ENCODE results near the gene CSKMT. TPM values are rescaled to one million over a fixed set of nuclear protein-coding genes. Genes with fewer than 3 reads are reported as not detected.
A peak's percentile ranks its signal among the peaks of the same experiment; 100 is the strongest.
"Not testable (repeated sequence)": the region's sequence is repeated elsewhere in the genome, so short reads cannot be mapped to it uniquely, and the experiment has no call there.

The CSKMT gene
- total RNA-seq, 2 experiments from 2014 or later: 35.2 to 44.0 TPM

- Mint-ChIP-seq H3K4me3 (no peak overlapping the region), H3K4me1 (ENCODE audit: low read depth) (no peaks in the 10 kb centered on the region), H3K27me3 (ENCODE audit: low read depth) (no peaks in the 10 kb centered on the region), H3K9me3 (no peaks in the 10 kb centered on the region), H3K27ac (peak overlapping the region; percentile 4), H3K36me3 (ENCODE audit: low read depth) (peaks cover 19% of the 10 kb centered on the region)
- DNase-seq: peak; percentile 85
- intact Hi-C loops (cut with micrococcal nuclease): loop anchor here (1.0 to 10.0 kb wide), 5 partner anchors 82 to 300 kb away; partner anchors contain the start of gene EML3
- CTCF ChIA-PET: interaction anchor here (0.6 to 3.1 kb wide), 22 partner anchors 13 to 275 kb away, joined by 3 to 33 read pairs (median 4); partner anchors contain the start of genes BSCL2, C11orf98, CSKMT and GNG3
These were observed 29.5 kb downstream of the CSKMT start for GRCh38 chr11:62694455-62695167.

- CTCF ChIA-PET: no interaction called here
- peaks cover 14% of the 10 kb centered on the region for H3K36me3 Mint-ChIP-seq (ENCODE audit: low read depth)
- no peak overlapping the region for H3K4me3 Mint-ChIP-seq
- DNase-seq: no peak
- H3K27me3 Mint-ChIP-seq (ENCODE audit: low read depth): no peaks in the 10 kb centered on the region
- no peak overlapping the region for H3K27ac Mint-ChIP-seq
- H3K9me3 Mint-ChIP-seq: no peaks in the 10 kb centered on the region
- intact Hi-C loops (cut with micrococcal nuclease): no loop called here
- peaks cover 15% of the 10 kb centered on the region for H3K4me1 Mint-ChIP-seq (ENCODE audit: low read depth)
These were observed 37.1 kb downstream of the CSKMT start for GRCh38 chr11:62702246-62702645.

GRCh38 chr11:62703921-62704320 is 38.8 kb downstream of the CSKMT start:
- DNase-seq; intact Hi-C loops (cut with micrococcal nuclease); H3K27ac Mint-ChIP-seq; H3K27me3 Mint-ChIP-seq (ENCODE audit: low read depth); H3K9me3 Mint-ChIP-seq; H3K4me3 Mint-ChIP-seq: not testable (repeated sequence)
- Mint-ChIP-seq H3K36me3 (ENCODE audit: low read depth) (peaks cover 13% of the 10 kb centered on the region), H3K4me1 (ENCODE audit: low read depth) (peaks cover 30% of the 10 kb centered on the region)
- CTCF ChIA-PET: interaction anchor here (3.8 kb wide), 1 partner anchor 23 kb away, joined by 17 read pairs; no protein-coding TSS in a partner anchor

GRCh38 chr11:62705413-62705812 is 40.3 kb downstream of the CSKMT start:
- intact Hi-C loops (cut with micrococcal nuclease): no loop called here
- no peak for DNase-seq
- Mint-ChIP-seq H3K4me1 (ENCODE audit: low read depth) (peaks cover 36% of the 10 kb centered on the region), H3K36me3 (ENCODE audit: low read depth) (peaks cover 25% of the 10 kb centered on the region), H3K27ac (no peak overlapping the region), H3K27me3 (ENCODE audit: low read depth) (no peaks in the 10 kb centered on the region), H3K4me3 (peak overlapping the region; percentile 88), H3K9me3 (no peaks in the 10 kb centered on the region)
- CTCF ChIA-PET: interaction anchor here (1.2 to 4.5 kb wide), 3 partner anchors 11 to 94 kb away, joined by 3 to 25 read pairs (median 17); no protein-coding TSS in a partner anchor

- Mint-ChIP-seq H3K9me3 (no peaks in the 10 kb centered on the region), H3K27me3 (ENCODE audit: low read depth) (no peaks in the 10 kb centered on the region), H3K27ac (peak overlapping the region; percentile 24), H3K4me3 (peak overlapping the region; percentile 88), H3K4me1 (ENCODE audit: low read depth) (peaks cover 40% of the 10 kb centered on the region), H3K36me3 (ENCODE audit: low read depth) (peaks cover 29% of the 10 kb centered on the region)
- CTCF ChIA-PET: interaction anchor here (1.2 to 4.5 kb wide), 3 partner anchors 12 to 95 kb away, joined by 3 to 25 read pairs (median 17); no protein-coding TSS in a partner anchor
- intact Hi-C loops (cut with micrococcal nuclease): loop anchor here (1.0 kb wide), 1 partner anchor 115 kb away; the partner anchor contains the start of gene TUT1
- peak; percentile 95 for DNase-seq
These were observed 41.1 kb downstream of the CSKMT start for GRCh38 chr11:62705880-62706849.

- intact Hi-C loops (cut with micrococcal nuclease): loop anchor here (1.0 kb wide), 1 partner anchor 116 kb away; the partner anchor contains the start of gene TUT1
- no peak overlapping the region for H3K27ac Mint-ChIP-seq
- H3K9me3 Mint-ChIP-seq: no peaks in the 10 kb centered on the region
- no peaks in the 10 kb centered on the region for H3K27me3 Mint-ChIP-seq (ENCODE audit: low read depth)
- peaks cover 27% of the 10 kb centered on the region for H3K36me3 Mint-ChIP-seq (ENCODE audit: low read depth)
- DNase-seq: no peak
- peaks cover 40% of the 10 kb centered on the region for H3K4me1 Mint-ChIP-seq (ENCODE audit: low read depth)
- CTCF ChIA-PET: interaction anchor here (0.7 to 4.5 kb wide), 2 partner anchors 12 to 282 kb away, joined by 3 to 25 read pairs; no protein-coding TSS in a partner anchor
- H3K4me3 Mint-ChIP-seq: peak overlapping the region; percentile 52
These were observed 41.7 kb downstream of the CSKMT start for GRCh38 chr11:62706850-62707247.

- CTCF ChIA-PET: interaction anchor here (0.6 to 4.5 kb wide), 4 partner anchors 13 to 283 kb away, joined by 3 to 25 read pairs (median 3); no protein-coding TSS in a partner anchor
- H3K4me3 Mint-ChIP-seq: peak within 1 kb of the TSS; percentile 93
These were observed 42.3 kb downstream of the CSKMT start, which contains the start of the genes BSCL2 and GNG3 for GRCh38 chr11:62707277-62707861. TSS of gene BSCL2 (minus strand) at chr11:62707424. CDS start at chr11:62707195, 229 bp downstream. TSS of gene GNG3 (plus strand) at chr11:62707676. CDS start at chr11:62708296, 620 bp downstream.

GRCh38 chr11:62708392-62708791 is 43.3 kb downstream of the CSKMT start:
- Mint-ChIP-seq H3K27me3 (ENCODE audit: low read depth) (no peaks in the 10 kb centered on the region), H3K36me3 (ENCODE audit: low read depth) (peaks cover 32% of the 10 kb centered on the region), H3K27ac (peak overlapping the region; percentile 96), H3K4me3 (peak overlapping the region; percentile 93), H3K9me3 (no peaks in the 10 kb centered on the region), H3K4me1 (ENCODE audit: low read depth) (peaks cover 54% of the 10 kb centered on the region)
- DNase-seq: no peak
- CTCF ChIA-PET: interaction anchor here (0.7 to 4.5 kb wide), 4 partner anchors 14 to 117 kb away, joined by 3 to 25 read pairs (median 5); partner anchors contain the start of gene TUT1
- intact Hi-C loops (cut with micrococcal nuclease): loop anchor here (2.0 kb wide), 1 partner anchor 44 kb away; the partner anchor contains the start of genes C11orf98 and CSKMT

More at GRCh38 chr11:62707277-62707861, 42.3 kb downstream of the CSKMT start, which contains the start of the genes BSCL2 and GNG3:
- no peaks in the 10 kb centered on the region for H3K9me3 Mint-ChIP-seq
- DNase-seq: peak; percentile 30
- peaks cover 44% of the 10 kb centered on the region for H3K4me1 Mint-ChIP-seq (ENCODE audit: low read depth)
- H3K27ac Mint-ChIP-seq: peak within 1 kb of the TSS; percentile 96
- peaks cover 28% of the 10 kb centered on the region for H3K36me3 Mint-ChIP-seq (ENCODE audit: low read depth)
- intact Hi-C loops (cut with micrococcal nuclease): no loop called here
- H3K27me3 Mint-ChIP-seq (ENCODE audit: low read depth): no peaks in the 10 kb centered on the region

GRCh38 chr11:62708793-62709192 is 43.7 kb downstream of the CSKMT start:
- intact Hi-C loops (cut with micrococcal nuclease): loop anchor here (1.0 to 2.0 kb wide), 9 partner anchors 19 to 173 kb away; partner anchors contain the start of genes C11orf98, CSKMT, GANAB and HNRNPUL2
- Mint-ChIP-seq H3K27ac (peak overlapping the region; percentile 96), H3K27me3 (ENCODE audit: low read depth) (no peaks in the 10 kb centered on the region), H3K4me3 (peak overlapping the region; percentile 93), H3K36me3 (ENCODE audit: low read depth) (peaks cover 34% of the 10 kb centered on the region), H3K9me3 (no peaks in the 10 kb centered on the region), H3K4me1 (ENCODE audit: low read depth) (peaks cover 58% of the 10 kb centered on the region)
- CTCF ChIA-PET: interaction anchor here (1.5 to 4.5 kb wide), 3 partner anchors 14 to 117 kb away, joined by 4 to 25 read pairs (median 6); partner anchors contain the start of gene TUT1
- peak; percentile 60 for DNase-seq

GRCh38 chr11:62709247-62710000 is 44.3 kb downstream of the CSKMT start:
- Mint-ChIP-seq H3K27ac (peak overlapping the region; percentile 96), H3K36me3 (ENCODE audit: low read depth) (peaks cover 34% of the 10 kb centered on the region), H3K27me3 (ENCODE audit: low read depth) (no peaks in the 10 kb centered on the region), H3K4me1 (ENCODE audit: low read depth) (peaks cover 63% of the 10 kb centered on the region), H3K9me3 (no peaks in the 10 kb centered on the region), H3K4me3 (peak overlapping the region; percentile 93)
- intact Hi-C loops (cut with micrococcal nuclease): loop anchor here (1.0 to 2.0 kb wide), 9 partner anchors 18 to 172 kb away; partner anchors contain the start of genes C11orf98, CSKMT, GANAB and HNRNPUL2
- CTCF ChIA-PET: interaction anchor here (1.5 to 4.5 kb wide), 3 partner anchors 15 to 118 kb away, joined by 4 to 25 read pairs (median 6); partner anchors contain the start of gene TUT1
- DNase-seq: peak; percentile 99
